Parathyroid adenoma (tissue), 2 donors: ENCODE measurements around the gene LSMEM2.

Source experiments
- H2AFZ ChIP-seq: fragments of 300-600 bp; sonication (generic); one replicate; pipeline ENCODE4 v1.7.0; 2017; ENCODE audit warnings: antibody characterized with exemption, mild to moderate bottlenecking
- H3K27ac ChIP-seq: fragments of 300-600 bp; sonication (generic); one replicate; pipeline ENCODE4 v1.7.0; 2017
- H3K27me3 ChIP-seq: fragments of 300-600 bp; sonication (generic); one replicate; pipeline ENCODE4 v1.7.0; 2017; ENCODE audit warnings: low read length; ENCODE audit not compliant: control insufficient read depth, insufficient read depth
- H3K36me3 ChIP-seq: fragments of 300-600 bp; sonication (generic); one replicate; pipeline ENCODE4 v1.7.0; 2017; ENCODE audit warnings: low read length; ENCODE audit not compliant: control insufficient read depth, insufficient read depth
- H3K4me1 ChIP-seq: fragments of 300-600 bp; sonication (generic); one replicate; pipeline ENCODE4 v1.7.0; 2017; ENCODE audit warnings: control low read depth
- H3K4me2 ChIP-seq: fragments of 300-600 bp; sonication (generic); one replicate; pipeline ENCODE4 v1.7.0; 2017; ENCODE audit warnings: low read length
- H3K4me3 ChIP-seq: fragments of 300-600 bp; sonication (generic); one replicate; pipeline ENCODE4 v1.7.0; 2017; ENCODE audit warnings: low read depth, low read length
- H3K79me2 ChIP-seq: fragments of 300-600 bp; sonication (generic); one replicate; pipeline ENCODE4 v1.7.0; 2017; ENCODE audit warnings: control low read depth
- H3K9ac ChIP-seq: fragments of 300-600 bp; sonication (generic); one replicate; pipeline ENCODE4 v1.7.0; 2017; ENCODE audit warnings: mild to moderate bottlenecking
- H3K9me3 ChIP-seq: fragments of 300-600 bp; sonication (generic); one replicate; pipeline ENCODE4 v1.7.0; 2017; ENCODE audit warnings: low read length; ENCODE audit not compliant: control insufficient read depth
- TF ChIP-seq, protein P1 (sequence below): fragments of 300-600 bp; sonication (generic); IDR thresholded peaks from one replicate; pipeline ENCODE4 v1.7.0; 2017; ENCODE audit warnings: antibody characterized with exemption, mild to moderate bottlenecking
- donor health status: primary hyperparathyroidism.

Gene LSMEM2

DNA sequence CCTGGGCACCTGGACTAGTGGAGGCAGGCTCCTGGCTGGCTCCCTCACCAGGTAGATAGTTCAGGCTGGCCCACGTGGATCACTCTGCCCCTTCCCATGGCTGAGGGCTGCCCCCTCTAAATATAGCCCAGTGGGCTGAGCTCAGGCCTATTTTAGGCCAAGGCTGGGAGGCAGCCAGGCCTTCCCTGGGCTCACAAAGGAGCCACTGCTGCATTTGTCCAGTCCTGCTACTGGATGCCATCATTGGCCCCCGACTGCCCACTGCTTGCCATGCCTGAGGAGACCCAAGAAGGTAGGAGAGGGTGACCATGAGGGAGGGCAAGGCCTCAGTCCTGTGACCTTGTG lies at the start of gene LSMEM2:
LSMEM2 (plus strand) TSS at position 208 of the 345 bp plus-strand sequence; CDS start at position 235, 27 bp downstream.
- Histone ChIP-seq H3K9ac (no peak within 1 kb of the TSS), H3K9me3 (no peaks in the 10 kb centered on the region), H3K4me1 (peaks cover 2% of the 10 kb centered on the region), H3K27me3 (no peaks in the 10 kb centered on the region), H3K27ac (no peak within 1 kb of the TSS), H3K4me2 (no peak within 1 kb of the TSS), H3K36me3 (no peaks in the 10 kb centered on the region), H2AFZ (no peak within 1 kb of the TSS), H3K79me2 (peaks cover 2% of the 10 kb centered on the region), H3K4me3 (no peak within 1 kb of the TSS)
- TF ChIP-seq, protein P1, sequence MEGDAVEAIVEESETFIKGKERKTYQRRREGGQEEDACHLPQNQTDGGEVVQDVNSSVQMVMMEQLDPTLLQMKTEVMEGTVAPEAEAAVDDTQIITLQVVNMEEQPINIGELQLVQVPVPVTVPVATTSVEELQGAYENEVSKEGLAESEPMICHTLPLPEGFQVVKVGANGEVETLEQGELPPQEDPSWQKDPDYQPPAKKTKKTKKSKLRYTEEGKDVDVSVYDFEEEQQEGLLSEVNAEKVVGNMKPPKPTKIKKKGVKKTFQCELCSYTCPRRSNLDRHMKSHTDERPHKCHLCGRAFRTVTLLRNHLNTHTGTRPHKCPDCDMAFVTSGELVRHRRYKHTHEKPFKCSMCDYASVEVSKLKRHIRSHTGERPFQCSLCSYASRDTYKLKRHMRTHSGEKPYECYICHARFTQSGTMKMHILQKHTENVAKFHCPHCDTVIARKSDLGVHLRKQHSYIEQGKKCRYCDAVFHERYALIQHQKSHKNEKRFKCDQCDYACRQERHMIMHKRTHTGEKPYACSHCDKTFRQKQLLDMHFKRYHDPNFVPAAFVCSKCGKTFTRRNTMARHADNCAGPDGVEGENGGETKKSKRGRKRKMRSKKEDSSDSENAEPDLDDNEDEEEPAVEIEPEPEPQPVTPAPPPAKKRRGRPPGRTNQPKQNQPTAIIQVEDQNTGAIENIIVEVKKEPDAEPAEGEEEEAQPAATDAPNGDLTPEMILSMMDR = no peak

GRCh38 chr3:50229490-50229889 lies 49.4 kb upstream of the LSMEM2 start:
- no peaks in the 10 kb centered on the region for H3K79me2 ChIP-seq
- no peaks in the 10 kb centered on the region for H3K36me3 ChIP-seq
- H3K4me3 ChIP-seq = no peak overlapping the region
- no peaks in the 10 kb centered on the region for H3K9me3 ChIP-seq
- H3K27ac ChIP-seq = no peak overlapping the region
- H2AFZ ChIP-seq = no peak overlapping the region
- no peaks in the 10 kb centered on the region for H3K27me3 ChIP-seq
- H3K4me1 ChIP-seq = peaks cover 10% of the 10 kb centered on the region
- no peak overlapping the region for H3K9ac ChIP-seq
- no peak overlapping the region for H3K4me2 ChIP-seq
- TF ChIP-seq, protein P1 = no peak

GRCh38 chr3:50230104-50230793 lies 48.6 kb upstream of the LSMEM2 start:
- Histone ChIP-seq H3K9ac (no peak overlapping the region), H3K4me2 (no peak overlapping the region), H3K27ac (no peak overlapping the region), H2AFZ (no peak overlapping the region), H3K4me3 (no peak overlapping the region), H3K79me2 (no peaks in the 10 kb centered on the region), H3K4me1 (peaks cover 10% of the 10 kb centered on the region), H3K9me3 (no peaks in the 10 kb centered on the region), H3K36me3 (no peaks in the 10 kb centered on the region), H3K27me3 (no peaks in the 10 kb centered on the region)
- TF ChIP-seq, protein P1 = no peak

DNA sequence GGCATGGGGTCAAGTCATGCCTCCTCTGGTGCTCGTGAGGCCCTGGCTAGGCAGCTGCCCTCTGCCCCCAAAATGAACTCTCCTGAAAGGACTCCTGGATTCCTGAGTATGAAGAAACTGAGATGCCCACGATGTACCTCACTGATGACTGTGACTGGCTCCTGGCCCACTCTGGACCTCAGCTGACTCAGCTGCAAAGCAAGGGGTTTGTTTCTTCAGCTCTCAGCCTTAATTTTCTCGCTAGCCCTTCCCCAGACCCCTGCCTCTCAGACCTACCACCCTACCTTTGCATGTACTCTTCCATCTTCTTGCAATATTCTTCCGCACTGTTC lies 48.1 kb upstream of the LSMEM2 start:
- Histone ChIP-seq H3K27ac (no peak overlapping the region), H3K79me2 (no peaks in the 10 kb centered on the region), H3K36me3 (no peaks in the 10 kb centered on the region), H3K9me3 (no peaks in the 10 kb centered on the region), H3K4me3 (no peak overlapping the region), H3K27me3 (no peaks in the 10 kb centered on the region), H3K9ac (no peak overlapping the region), H2AFZ (no peak overlapping the region), H3K4me1 (peaks cover 10% of the 10 kb centered on the region), H3K4me2 (no peak overlapping the region)
- TF ChIP-seq, protein P1 = no peak

GRCh38 chr3:50231581-50231980 lies 47.3 kb upstream of the LSMEM2 start:
- no peaks in the 10 kb centered on the region for H3K27me3 ChIP-seq
- no peak overlapping the region for H3K9ac ChIP-seq
- H3K36me3 ChIP-seq = no peaks in the 10 kb centered on the region
- no peaks in the 10 kb centered on the region for H3K9me3 ChIP-seq
- peaks cover 4% of the 10 kb centered on the region for H3K79me2 ChIP-seq
- peaks cover 10% of the 10 kb centered on the region for H3K4me1 ChIP-seq
- no peak overlapping the region for H2AFZ ChIP-seq
- no peak overlapping the region for H3K27ac ChIP-seq
- H3K4me2 ChIP-seq = no peak overlapping the region
- TF ChIP-seq, protein P1 = no peak
- no peak overlapping the region for H3K4me3 ChIP-seq
